Epidermal melanocyte (primary cell): ENCODE measurements around the gene APOL2.
"Not testable (repeated sequence)": the region's sequence is repeated elsewhere in the genome, so short reads cannot be mapped to it uniquely, and the experiment has no call there.

Experiments used
- DNase-seq: peaks from one replicate; pipeline ENCODE4 v3.0.0; 2011; ENCODE audit warnings: low spot score; ENCODE audit not compliant: insufficient read length

APOL2 gene

GRCh38 chr22:36223504-36223903 lies 15.8 kb downstream of the APOL2 start:
- DNase-seq: no peak

- no peak for DNase-seq
These were observed 16.4 kb downstream of the APOL2 start for GRCh38 chr22:36222887-36223450.

- no peak for DNase-seq
These were observed 17.3 kb downstream of the APOL2 start for GRCh38 chr22:36221799-36222751.

GRCh38 chr22:36220451-36220921 lies 18.8 kb downstream of the APOL2 start:
- DNase-seq: no peak

- DNase-seq: no peak
These were observed 20.6 kb downstream of the APOL2 start for GRCh38 chr22:36218648-36219193.

- no peak for DNase-seq
These were observed 23.3 kb downstream of the APOL2 start for GRCh38 chr22:36215981-36216380.

GRCh38 chr22:36213586-36213985 lies 25.7 kb downstream of the APOL2 start:
- DNase-seq: no peak

GRCh38 chr22:36212901-36213300 lies 26.4 kb downstream of the APOL2 start:
- DNase-seq: no peak

GRCh38 chr22:36211237-36211861 lies 28.0 kb downstream of the APOL2 start:
- DNase-seq: no peak

- no peak for DNase-seq
These were observed 29.1 kb downstream of the APOL2 start for GRCh38 chr22:36210224-36210623.

GRCh38 chr22:36209488-36209908 lies 29.8 kb downstream of the APOL2 start:
- DNase-seq: not testable (repeated sequence)

- no peak for DNase-seq
These were observed 30.4 kb downstream of the APOL2 start for GRCh38 chr22:36208914-36209313.

GRCh38 chr22:36208162-36208765 lies 31.1 kb downstream of the APOL2 start:
- no peak for DNase-seq

GRCh38 chr22:36206255-36206654 lies 33.1 kb downstream of the APOL2 start:
- no peak for DNase-seq

- DNase-seq: not testable (repeated sequence)
These were observed 33.8 kb downstream of the APOL2 start for GRCh38 chr22:36205573-36205972.

GRCh38 chr22:36204632-36205015 lies 34.7 kb downstream of the APOL2 start:
- no peak for DNase-seq

- no peak for DNase-seq
These were observed 35.2 kb downstream of the APOL2 start for GRCh38 chr22:36204001-36204631.

- DNase-seq: not testable (repeated sequence)
These were observed 35.9 kb downstream of the APOL2 start for GRCh38 chr22:36203441-36203840.

GRCh38 chr22:36202906-36203305 lies 36.4 kb downstream of the APOL2 start:
- not testable (repeated sequence) for DNase-seq

- no peak for DNase-seq
These were observed 37.6 kb downstream of the APOL2 start, which contains the start of gene APOL4 for GRCh38 chr22:36201630-36202319. TSS of gene APOL4 (minus strand) at chr22:36201809. CDS start at chr22:36201734, 75 bp downstream.
